Keratinocyte (primary cell): ENCODE results near the gene MMEL1. TPM values are rescaled to one million over a fixed set of nuclear protein-coding genes. Genes with fewer than 3 reads are reported as not detected.
"Not testable (repeated sequence)": the region's sequence is repeated elsewhere in the genome, so short reads cannot be mapped to it uniquely, and the experiment has no call there.

Experiments
- DNase-seq: peaks from one replicate; pipeline ENCODE4 v3.0.0-alpha.2; 2011; ENCODE audit warnings: low read depth, missing footprints, low spot score
- FAIRE-seq: peaks from 2 replicates; lab custom pipeline; 2011; peaks lifted over from hg19 to GRCh38; lab: Jason Lieb, UNC
- H2AFZ ChIP-seq: 2 replicates; pipeline ENCODE4 v1.6.0; 2012; ENCODE audit warnings: low read length, control low read depth, inconsistent platforms; ENCODE audit not compliant: control insufficient read depth
- H3K27ac ChIP-seq: 2 replicates; pipeline ENCODE4 v1.5.1; 2011; ENCODE audit warnings: low read length; ENCODE audit not compliant: control insufficient read depth, insufficient read depth
- H3K27me3 ChIP-seq: 3 replicates; pipeline ENCODE4 v1.6.0; 2011; ENCODE audit warnings: low read length; ENCODE audit not compliant: control insufficient read depth, insufficient read depth; ENCODE audit errors: extremely low read depth
- H3K36me3 ChIP-seq, 2 experiments: 2 replicates in 1 of 2; 3 replicates in 1 of 2; pipeline ENCODE4 v1.5.1; 2011; ENCODE audit warnings: low read length in 2 of 2, mild to moderate bottlenecking in 1 of 2; ENCODE audit not compliant: control insufficient read depth in 2 of 2, insufficient read depth in 2 of 2; ENCODE audit errors: extremely low read depth in 1 of 2
- H3K4me1 ChIP-seq: 3 replicates; pipeline ENCODE4 v1.5.1; 2011; ENCODE audit warnings: low read length; ENCODE audit not compliant: control insufficient read depth, insufficient read depth; ENCODE audit errors: extremely low read depth
- H3K4me2 ChIP-seq: 3 replicates; pipeline ENCODE4 v1.6.0; 2011; ENCODE audit warnings: low read depth, low read length; ENCODE audit not compliant: control insufficient read depth, insufficient read depth; ENCODE audit errors: extremely low read depth
- H3K4me3 ChIP-seq, 3 experiments: fragments of 200-600 bp in 1 of 3; sonication (generic) in 1 of 3; 2 replicates in 2 of 3; 3 replicates in 1 of 3; pipeline ENCODE4 v1.5.1; 2011 to 2016; ENCODE audit warnings: low read length in 3 of 3, mild to moderate bottlenecking in 3 of 3, control low read depth in 2 of 3, inconsistent platforms in 1 of 3, low read depth in 1 of 3, mixed read lengths in 1 of 3, mixed run types in 1 of 3, moderate library complexity in 1 of 3; ENCODE audit not compliant: control insufficient read depth in 2 of 3, insufficient read depth in 2 of 3; ENCODE audit errors: extremely low read depth in 1 of 3
- H3K79me2 ChIP-seq: 2 replicates; pipeline ENCODE4 v1.6.0; 2012; ENCODE audit warnings: low read length; ENCODE audit not compliant: control insufficient read depth, insufficient read depth
- H3K9ac ChIP-seq: 3 replicates; pipeline ENCODE4 v1.6.0; 2011; ENCODE audit warnings: low read length; ENCODE audit not compliant: control insufficient read depth, insufficient read depth; ENCODE audit errors: extremely low read depth
- H3K9me1 ChIP-seq: 3 replicates; pipeline ENCODE4 v1.6.0; 2011; ENCODE audit warnings: low read length; ENCODE audit not compliant: control insufficient read depth, insufficient read depth; ENCODE audit errors: extremely low read depth
- H3K9me3 ChIP-seq: 2 replicates; pipeline ENCODE4 v1.5.1; 2012; ENCODE audit warnings: low read depth, low read length; ENCODE audit not compliant: control insufficient read depth
- H4K20me1 ChIP-seq: 3 replicates; pipeline ENCODE4 v1.6.0; 2011; ENCODE audit warnings: low read length; ENCODE audit not compliant: control insufficient read depth, insufficient read depth; ENCODE audit errors: extremely low read depth
- dilution Hi-C: fragments of 300-500 bp; cut with MboI; formaldehyde crosslinking; loops from one replicate; pipeline ENCODE4 v1.7.0; 2020; ENCODE audit warnings: low sequenced_read_pairs; ENCODE audit not compliant: extremely low pct_ligation_motif_present
- polyA plus RNA-seq, 5 experiments: library from polyadenylated mRNA; depleted of rRNA in 3 of 5; stranded (reverse) in 3 of 5; stranded (forward) in 1 of 5; unstranded in 1 of 5; fragments of >200 nt; gene quantifications; 1 replicate in 1 of 5; 2 replicates in 3 of 5; 3 replicates in 1 of 5; pipeline versions ENCODE4 v1.2.1 to v1.2.3, GENCODE V29; 2011 to 2012; ENCODE audit warnings: missing spikeins in 2 of 5, low read depth in 1 of 5, low replicate concordance in 1 of 5

MMEL1 gene
- polyA plus RNA-seq, 1 donor (not counting 4 experiments of a cell fraction or from before 2014, with no cell fraction given): not detected

DNA sequence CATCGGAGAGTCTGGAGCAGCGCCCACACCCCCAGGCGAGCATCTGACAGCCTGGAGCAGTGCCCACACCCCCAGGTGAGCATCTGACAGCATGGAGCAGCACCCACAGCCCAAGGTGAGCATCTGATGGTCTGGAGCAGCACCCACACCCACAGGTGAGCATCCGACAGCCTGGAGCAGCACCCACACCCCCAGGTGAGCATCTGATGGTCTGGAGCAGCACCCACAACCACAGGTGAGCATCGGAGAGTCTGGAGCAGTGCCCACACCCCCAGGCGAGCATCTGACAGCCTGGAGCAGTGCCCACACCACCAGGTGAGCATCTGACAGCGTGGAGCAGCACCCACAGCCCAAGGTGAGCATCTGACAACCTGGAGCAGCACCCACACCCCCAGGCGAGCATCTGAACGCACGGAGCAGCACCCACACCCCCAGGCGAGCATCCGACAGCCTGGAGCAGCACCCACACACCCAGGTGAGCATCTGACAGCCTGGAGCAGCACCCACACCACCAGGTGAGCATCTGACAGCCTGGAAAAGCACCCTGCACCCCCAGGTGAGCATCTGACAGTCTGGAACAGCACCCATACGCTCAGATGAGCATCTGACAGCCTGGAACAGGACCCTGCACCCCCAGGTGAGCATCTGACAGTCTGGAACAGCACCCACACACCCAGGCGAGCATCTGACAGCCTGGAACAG lies 21.1 kb upstream of the MMEL1 start:
- not testable (repeated sequence) for H3K4me1 ChIP-seq, H3K36me3 ChIP-seq, DNase-seq

DNA sequence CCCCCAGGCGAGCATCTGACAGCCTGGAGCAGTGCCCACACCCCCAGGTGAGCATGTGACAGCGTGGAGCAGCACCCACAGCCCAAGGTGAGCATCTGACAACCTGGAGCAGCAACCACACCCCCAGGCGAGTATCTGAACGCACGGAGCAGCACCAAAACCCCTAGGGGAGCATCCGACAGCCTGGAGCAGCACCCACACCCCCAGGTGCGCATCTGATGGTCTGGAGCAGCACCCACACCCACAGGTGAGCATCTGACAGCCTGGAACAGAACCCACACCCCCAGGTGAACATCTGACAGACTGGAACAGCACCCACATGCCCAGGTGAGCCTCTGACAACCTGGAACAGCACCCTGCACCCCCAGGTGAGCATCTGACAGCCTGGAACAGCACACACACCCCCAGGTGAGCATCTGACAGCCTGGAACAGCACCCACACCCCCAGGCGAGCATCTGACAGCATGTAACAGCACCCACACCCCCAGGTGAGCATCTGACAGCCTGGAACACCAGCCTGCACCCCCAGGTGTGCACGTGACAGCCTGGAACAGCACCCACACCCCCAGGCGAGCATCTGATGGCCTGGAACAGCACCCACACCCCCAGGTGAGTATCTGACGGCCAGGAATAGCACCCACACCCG lies 20.2 kb upstream of the MMEL1 start:
- DNase-seq, dilution Hi-C loops, H3K27ac ChIP-seq: not testable (repeated sequence)

More for the DNA sequence above, 21.1 kb upstream of the MMEL1 start:
- H2AFZ ChIP-seq, dilution Hi-C loops, FAIRE-seq, H4K20me1 ChIP-seq, H3K4me3 ChIP-seq, H3K79me2 ChIP-seq, H3K4me2 ChIP-seq, H3K9ac ChIP-seq, H3K27ac ChIP-seq, H3K9me1 ChIP-seq: not testable (repeated sequence)
- Histone ChIP-seq H3K9me3 (peaks cover 26% of the 10 kb centered on the region), H3K27me3 (peaks cover 22% of the 10 kb centered on the region)

DNA sequence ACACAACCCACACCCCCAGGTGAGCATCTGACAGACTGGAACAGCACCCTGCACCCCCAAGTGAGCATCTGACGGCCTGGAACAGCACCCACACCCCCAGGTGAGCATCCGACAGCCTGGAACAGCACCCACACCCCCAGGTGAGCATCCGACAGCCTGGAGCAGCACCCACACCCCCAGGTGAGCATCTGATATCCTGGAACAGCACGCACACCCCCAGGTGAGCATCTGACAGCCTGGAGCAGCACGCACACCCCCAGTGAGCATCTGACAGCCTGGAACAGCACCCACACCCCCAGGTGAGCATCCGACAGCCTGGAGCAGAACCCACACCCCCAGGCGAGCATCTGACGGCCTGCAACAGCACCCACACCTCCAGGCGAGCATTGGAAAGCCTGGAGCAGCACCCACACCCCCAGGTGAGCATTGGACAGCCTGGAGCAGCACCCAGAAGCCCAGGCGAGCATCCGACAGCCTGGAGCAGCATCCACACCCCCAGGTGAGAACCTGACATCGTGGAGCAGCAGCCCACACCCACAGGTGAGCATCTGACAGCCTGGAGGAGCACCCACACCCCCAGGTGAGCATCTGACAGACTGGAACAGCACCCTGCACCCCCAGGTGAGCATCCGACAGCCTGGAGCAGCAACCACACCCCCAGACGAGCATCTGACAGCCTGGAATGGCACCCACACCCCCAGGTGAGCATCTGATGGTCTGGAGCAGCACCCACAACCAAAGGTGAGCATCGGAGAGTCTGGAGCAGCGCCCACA lies 19.5 kb upstream of the MMEL1 start:
- H4K20me1 ChIP-seq, H3K4me2 ChIP-seq, H3K9ac ChIP-seq, H3K9me1 ChIP-seq, FAIRE-seq, H3K27ac ChIP-seq, H3K4me1 ChIP-seq, H3K36me3 ChIP-seq, dilution Hi-C loops, H3K4me3 ChIP-seq, H3K79me2 ChIP-seq, H2AFZ ChIP-seq, DNase-seq: not testable (repeated sequence)
- Histone ChIP-seq H3K27me3 (peaks cover 22% of the 10 kb centered on the region), H3K9me3 (peaks cover 26% of the 10 kb centered on the region)

More for the DNA sequence above, 20.2 kb upstream of the MMEL1 start:
- H3K79me2 ChIP-seq, H3K9ac ChIP-seq, H3K36me3 ChIP-seq, H3K9me1 ChIP-seq, H3K4me2 ChIP-seq, H3K4me3 ChIP-seq, H4K20me1 ChIP-seq, H2AFZ ChIP-seq, H3K4me1 ChIP-seq, FAIRE-seq: not testable (repeated sequence)
- Histone ChIP-seq H3K27me3 (peaks cover 22% of the 10 kb centered on the region), H3K9me3 (peaks cover 26% of the 10 kb centered on the region)
